Keratinocyte (primary cell): Measurements from ENCODE around the gene ABCC8. TPM values are rescaled to one million over a fixed set of nuclear protein-coding genes. Genes with fewer than 3 reads are reported as not detected.

Source experiments
- DNase-seq: peaks from one replicate; pipeline ENCODE4 v3.0.0-alpha.2; 2011; ENCODE audit warnings: low read depth, missing footprints, low spot score
- FAIRE-seq: peaks from 2 replicates; lab custom pipeline; 2011; peaks lifted over from hg19 to GRCh38; lab: Jason Lieb, UNC
- H2AFZ ChIP-seq: 2 replicates; pipeline ENCODE4 v1.6.0; 2012; ENCODE audit warnings: low read length, control low read depth, inconsistent platforms; ENCODE audit not compliant: control insufficient read depth
- H3K27ac ChIP-seq: 2 replicates; pipeline ENCODE4 v1.5.1; 2011; ENCODE audit warnings: low read length; ENCODE audit not compliant: control insufficient read depth, insufficient read depth
- H3K27me3 ChIP-seq: 3 replicates; pipeline ENCODE4 v1.6.0; 2011; ENCODE audit warnings: low read length; ENCODE audit not compliant: control insufficient read depth, insufficient read depth; ENCODE audit errors: extremely low read depth
- H3K36me3 ChIP-seq, 2 experiments: 2 replicates in 1 of 2; 3 replicates in 1 of 2; pipeline ENCODE4 v1.5.1; 2011; ENCODE audit warnings: low read length in 2 of 2, mild to moderate bottlenecking in 1 of 2; ENCODE audit not compliant: control insufficient read depth in 2 of 2, insufficient read depth in 2 of 2; ENCODE audit errors: extremely low read depth in 1 of 2
- H3K4me1 ChIP-seq: 3 replicates; pipeline ENCODE4 v1.5.1; 2011; ENCODE audit warnings: low read length; ENCODE audit not compliant: control insufficient read depth, insufficient read depth; ENCODE audit errors: extremely low read depth
- H3K4me2 ChIP-seq: 3 replicates; pipeline ENCODE4 v1.6.0; 2011; ENCODE audit warnings: low read depth, low read length; ENCODE audit not compliant: control insufficient read depth, insufficient read depth; ENCODE audit errors: extremely low read depth
- H3K4me3 ChIP-seq, 3 experiments: fragments of 200-600 bp in 1 of 3; sonication (generic) in 1 of 3; 2 replicates in 2 of 3; 3 replicates in 1 of 3; pipeline ENCODE4 v1.5.1; 2011 to 2016; ENCODE audit warnings: low read length in 3 of 3, mild to moderate bottlenecking in 3 of 3, control low read depth in 2 of 3, inconsistent platforms in 1 of 3, low read depth in 1 of 3, mixed read lengths in 1 of 3, mixed run types in 1 of 3, moderate library complexity in 1 of 3; ENCODE audit not compliant: control insufficient read depth in 2 of 3, insufficient read depth in 2 of 3; ENCODE audit errors: extremely low read depth in 1 of 3
- H3K79me2 ChIP-seq: 2 replicates; pipeline ENCODE4 v1.6.0; 2012; ENCODE audit warnings: low read length; ENCODE audit not compliant: control insufficient read depth, insufficient read depth
- H3K9ac ChIP-seq: 3 replicates; pipeline ENCODE4 v1.6.0; 2011; ENCODE audit warnings: low read length; ENCODE audit not compliant: control insufficient read depth, insufficient read depth; ENCODE audit errors: extremely low read depth
- H3K9me1 ChIP-seq: 3 replicates; pipeline ENCODE4 v1.6.0; 2011; ENCODE audit warnings: low read length; ENCODE audit not compliant: control insufficient read depth, insufficient read depth; ENCODE audit errors: extremely low read depth
- H3K9me3 ChIP-seq: 2 replicates; pipeline ENCODE4 v1.5.1; 2012; ENCODE audit warnings: low read depth, low read length; ENCODE audit not compliant: control insufficient read depth
- H4K20me1 ChIP-seq: 3 replicates; pipeline ENCODE4 v1.6.0; 2011; ENCODE audit warnings: low read length; ENCODE audit not compliant: control insufficient read depth, insufficient read depth; ENCODE audit errors: extremely low read depth
- CTCF ChIP-seq, 3 experiments: IDR thresholded peaks in 1 of 3; conservative IDR thresholded peaks in 1 of 3; optimal IDR thresholded peaks in 1 of 3; 2 replicates in 2 of 3; 3 replicates in 1 of 3; pipeline versions ENCODE3 to v1.5.1; 2011; ENCODE audit warnings: low read length in 3 of 3, mild to moderate bottlenecking in 3 of 3, moderate library complexity in 2 of 3, control low read depth in 1 of 3, inconsistent platforms in 1 of 3; ENCODE audit not compliant: insufficient read depth in 2 of 3; ENCODE audit errors: extremely low read depth in 1 of 3
- EZH2 ChIP-seq: IDR thresholded peaks from one replicate; pipeline ENCODE4 v1.6.1; 2012; ENCODE audit warnings: inconsistent platforms, mild to moderate bottlenecking, low read length, moderate library complexity
- dilution Hi-C: fragments of 300-500 bp; cut with MboI; formaldehyde crosslinking; loops from one replicate; pipeline ENCODE4 v1.7.0; 2020; ENCODE audit warnings: low sequenced_read_pairs; ENCODE audit not compliant: extremely low pct_ligation_motif_present
- polyA plus RNA-seq, 5 experiments: library from polyadenylated mRNA; depleted of rRNA in 3 of 5; stranded (reverse) in 3 of 5; stranded (forward) in 1 of 5; unstranded in 1 of 5; fragments of >200 nt; gene quantifications; 1 replicate in 1 of 5; 2 replicates in 3 of 5; 3 replicates in 1 of 5; pipeline versions ENCODE4 v1.2.1 to v1.2.3, GENCODE V29; 2011 to 2012; ENCODE audit warnings: missing spikeins in 2 of 5, low read depth in 1 of 5, low replicate concordance in 1 of 5

The ABCC8 gene
- polyA plus RNA-seq, 1 donor (not counting 4 experiments of a cell fraction or from before 2014, with no cell fraction given) = not detected

GRCh38 chr11:17386331-17387084 lies 90.1 kb downstream of the ABCC8 start:
- Histone ChIP-seq H3K27ac (no peak overlapping the region), H3K9me1 (no peaks in the 10 kb centered on the region), H3K9ac (no peak overlapping the region), H3K4me2 (no peak overlapping the region), H3K9me3 (no peaks in the 10 kb centered on the region), H3K4me3 (no peak overlapping the region), H2AFZ (no peak overlapping the region), H4K20me1 (no peaks in the 10 kb centered on the region), H3K36me3 (no peaks in the 10 kb centered on the region), H3K4me1 (no peaks in the 10 kb centered on the region), H3K27me3 (peaks cover 13% of the 10 kb centered on the region), H3K79me2 (no peaks in the 10 kb centered on the region)
- FAIRE-seq (no peak), DNase-seq (no peak)
- dilution Hi-C loops = no loop called here
- TF ChIP-seq CTCF (optimal IDR thresholded peaks at IDR 0.05 in 1 of 3, IDR thresholded peaks at IDR 0.05 in 1 of 3, conservative IDR thresholded peaks at IDR 0.05 in 1 of 3; ENCODE audit: extremely low read depth in 1 of 3, insufficient read depth in 2 of 3, low read length in 3 of 3) (peak; percentile 67 to 84 (median 79)), EZH2 (no peak)

GRCh38 chr11:17385926-17386325 lies 90.7 kb downstream of the ABCC8 start:
- Histone ChIP-seq H3K9ac (no peak overlapping the region), H4K20me1 (no peaks in the 10 kb centered on the region)
- FAIRE-seq = no peak

More at GRCh38 chr11:17385926-17386325, 90.7 kb downstream of the ABCC8 start:
- no peak for DNase-seq
- H3K9me1 ChIP-seq = no peaks in the 10 kb centered on the region
- dilution Hi-C loops = no loop called here
- peaks cover 13% of the 10 kb centered on the region for H3K27me3 ChIP-seq
- H3K4me3 ChIP-seq = no peak overlapping the region
- H3K9me3 ChIP-seq = no peaks in the 10 kb centered on the region
- no peak overlapping the region for H3K27ac ChIP-seq
- H2AFZ ChIP-seq = no peak overlapping the region
- no peaks in the 10 kb centered on the region for H3K36me3 ChIP-seq
- no peaks in the 10 kb centered on the region for H3K4me1 ChIP-seq
- no peaks in the 10 kb centered on the region for H3K79me2 ChIP-seq
- TF ChIP-seq CTCF (optimal IDR thresholded peaks at IDR 0.05 in 1 of 3, IDR thresholded peaks at IDR 0.05 in 1 of 3, conservative IDR thresholded peaks at IDR 0.05 in 1 of 3; ENCODE audit: extremely low read depth in 1 of 3, insufficient read depth in 2 of 3, low read length in 3 of 3) (no peak), EZH2 (no peak)
- H3K4me2 ChIP-seq = no peak overlapping the region
